GM21381 (cell line): ENCODE data around the gene BACE2.
"Not testable (repeated sequence)": the region's sequence is repeated elsewhere in the genome, so short reads cannot be mapped to it uniquely, and the experiment has no call there.

ENCODE experiments used
- ATAC-seq: cut with Tn5 transposase; IDR thresholded peaks from one replicate; pipeline ENCODE4 v1.9.1; 2021; ENCODE audit warnings: mild to moderate bottlenecking, moderate library complexity; ENCODE audit not compliant: unreplicated experiment

Gene BACE2

DNA sequence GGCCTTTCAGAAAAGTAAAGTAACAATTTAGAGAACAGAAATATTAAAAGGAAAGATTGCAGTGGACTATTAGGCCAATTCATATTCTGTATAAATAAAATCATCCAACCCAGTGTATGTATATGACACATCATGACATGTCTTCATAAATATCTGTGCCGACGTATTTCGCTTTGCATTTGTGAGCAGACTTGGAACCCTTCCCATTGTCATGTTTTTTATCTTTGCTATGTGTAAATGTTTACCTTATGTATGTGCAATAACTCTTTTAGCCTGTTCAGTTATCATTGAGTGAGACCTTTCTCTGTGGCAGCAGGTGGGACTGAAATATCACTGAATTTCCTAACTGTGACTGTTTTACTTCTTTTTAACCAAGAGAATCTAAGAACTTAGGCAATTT is 90.7 kb downstream of the BACE2 start:
- ATAC-seq, result no peak

DNA sequence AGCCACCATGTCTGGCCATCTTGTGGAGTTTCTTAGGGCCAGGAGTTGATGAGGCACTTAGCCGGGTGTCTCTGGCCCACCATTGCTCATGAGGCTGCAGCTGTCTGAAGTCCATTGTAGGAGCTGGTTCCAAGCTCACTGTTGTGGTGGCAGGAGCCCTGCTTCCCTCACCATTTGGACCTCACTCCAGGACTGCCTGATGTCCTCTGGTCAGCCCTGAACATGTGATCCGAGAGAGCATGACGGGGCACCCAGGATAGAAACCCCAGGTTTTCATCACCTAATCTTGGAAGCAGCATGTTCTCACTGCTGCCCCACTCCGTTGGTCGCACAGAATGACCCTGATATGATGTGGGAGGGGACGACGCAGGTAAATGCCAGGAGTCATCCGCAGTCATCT is 92.5 kb downstream of the BACE2 start:
- no peak for ATAC-seq

DNA sequence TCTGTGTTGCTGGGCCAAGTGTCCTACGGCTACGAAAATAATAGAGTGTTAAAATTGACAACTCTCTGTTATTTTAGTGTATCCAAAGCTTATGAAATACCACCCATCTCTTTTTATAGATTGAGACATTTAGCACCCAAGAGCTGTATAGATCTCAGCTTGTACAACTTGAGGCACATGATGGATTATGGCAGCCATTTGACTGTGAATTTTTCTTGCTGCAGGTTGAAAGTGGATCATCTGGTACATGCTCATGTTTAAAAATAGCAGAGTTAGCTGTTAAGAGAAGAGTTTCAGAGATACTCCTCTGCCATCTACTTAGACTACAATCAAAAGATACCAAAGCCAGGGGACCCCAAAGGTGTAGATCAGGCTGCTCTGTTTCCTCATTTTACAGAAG is 99.4 kb downstream of the BACE2 start:
- no peak for ATAC-seq

DNA sequence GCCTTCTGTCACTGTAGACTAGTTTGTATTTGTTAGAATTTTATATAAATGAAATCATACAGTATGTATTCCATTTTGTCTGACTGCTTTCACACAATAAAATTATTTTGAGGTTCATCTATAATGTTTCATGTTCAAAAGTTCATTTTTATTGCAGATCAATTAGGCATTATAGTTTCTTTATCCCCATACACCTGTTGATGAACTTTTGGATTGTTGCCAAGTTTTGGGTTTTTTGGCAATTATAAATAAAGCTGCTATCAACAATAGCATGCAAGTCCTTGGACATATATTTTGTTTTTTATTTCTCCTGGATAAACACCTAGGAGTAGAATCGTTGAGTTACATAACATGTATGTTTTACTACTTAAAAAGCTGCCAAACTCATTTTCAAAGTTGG is 101.6 kb downstream of the BACE2 start:
- ATAC-seq, result no peak

DNA sequence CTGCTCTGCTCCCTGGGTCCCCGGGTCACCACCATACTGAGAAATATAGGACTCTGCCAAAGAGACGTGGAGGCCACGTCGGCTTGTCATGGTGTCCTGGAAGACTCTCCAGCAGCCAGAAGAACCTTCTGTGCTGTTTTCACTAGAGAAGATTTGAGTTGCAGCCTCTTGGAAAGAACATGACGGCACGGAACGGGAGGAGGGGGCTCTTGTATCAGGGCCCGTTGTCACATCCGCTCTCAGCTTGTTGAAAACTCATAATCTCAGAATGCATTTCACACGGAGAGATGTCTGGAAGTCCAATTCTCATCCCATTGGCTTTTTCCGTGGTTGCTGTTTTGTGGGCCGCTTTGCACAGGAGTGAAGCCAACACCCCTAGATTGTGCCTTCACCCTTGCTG is 109.2 kb downstream of the BACE2 start:
- ATAC-seq, result no peak

DNA sequence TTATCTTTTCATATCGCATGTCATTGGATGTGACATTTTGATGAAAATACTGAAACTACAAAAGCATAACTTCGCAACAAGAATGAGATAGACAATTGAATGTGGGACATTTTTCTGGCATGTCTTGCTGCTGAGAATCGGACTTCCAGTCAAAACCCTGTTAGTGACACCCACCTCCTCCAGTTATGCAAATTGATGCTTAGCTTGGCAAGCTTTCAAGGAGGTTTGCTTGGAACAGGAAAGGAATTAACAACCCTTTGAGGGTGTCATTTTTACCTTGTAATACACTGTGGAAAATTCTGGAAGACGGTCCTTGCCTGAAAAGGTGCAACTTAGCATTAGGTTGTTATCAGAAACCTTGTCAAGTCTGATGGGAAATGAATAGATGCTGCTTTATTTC is 109.9 kb downstream of the BACE2 start:
- no peak for ATAC-seq

DNA sequence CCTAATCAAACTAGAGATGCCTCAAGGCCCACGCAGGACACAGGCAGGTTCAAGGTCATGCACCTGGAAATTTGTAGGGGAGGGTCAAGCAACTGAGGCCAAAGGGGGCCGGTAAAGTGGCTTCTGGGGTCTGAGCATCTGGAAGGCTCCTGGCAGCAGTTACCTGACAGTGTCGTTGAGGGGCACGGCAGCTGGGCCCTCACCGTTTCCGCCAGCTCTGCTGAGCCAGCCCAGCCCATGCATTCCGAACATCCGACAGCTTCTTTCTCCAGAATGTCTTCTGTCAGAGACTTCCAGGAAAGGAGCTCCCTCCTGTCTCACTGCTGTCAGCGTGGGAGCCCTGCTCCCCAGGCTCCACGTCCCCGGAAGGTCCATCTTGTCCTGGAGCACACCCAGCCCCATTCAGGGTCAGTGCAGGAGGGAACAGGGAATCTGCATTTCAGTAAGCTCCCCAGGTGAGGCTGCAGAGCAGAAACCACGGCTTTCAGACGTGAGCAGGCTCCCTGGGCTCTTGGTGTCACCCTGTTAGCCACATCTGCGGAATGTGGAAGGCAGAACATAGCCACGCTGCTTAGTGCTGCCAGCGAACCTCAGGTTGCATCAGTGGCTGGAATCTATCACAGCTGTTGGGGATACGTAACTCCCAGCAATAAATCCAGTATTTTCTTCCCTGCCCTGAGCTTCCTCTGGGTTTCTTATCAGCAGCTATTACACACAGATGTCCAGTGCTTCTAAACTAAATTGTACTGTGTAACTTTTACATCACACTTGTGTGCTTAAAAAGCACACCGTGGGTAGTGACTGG is 112.4 kb downstream of the BACE2 start:
- ATAC-seq, result no peak

DNA sequence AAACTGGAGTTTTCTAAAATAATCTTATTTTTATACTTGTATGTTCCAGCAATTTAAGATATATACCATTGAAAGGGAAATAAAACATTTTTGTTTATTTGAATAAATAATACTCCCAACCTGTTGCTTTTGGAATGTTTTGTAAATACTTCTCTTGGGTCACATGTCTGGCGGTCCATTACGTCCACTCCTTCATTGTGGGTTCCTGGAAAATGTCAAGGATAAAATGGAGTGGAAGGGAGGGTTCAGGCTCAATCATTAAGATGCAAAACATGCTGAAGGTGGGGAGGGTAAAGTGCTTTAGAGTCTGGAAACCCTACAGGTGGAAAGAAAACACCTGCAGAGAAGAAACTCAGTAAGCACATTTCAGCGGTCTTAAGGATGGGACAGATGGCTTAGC is 114.5 kb downstream of the BACE2 start:
- no peak for ATAC-seq

DNA sequence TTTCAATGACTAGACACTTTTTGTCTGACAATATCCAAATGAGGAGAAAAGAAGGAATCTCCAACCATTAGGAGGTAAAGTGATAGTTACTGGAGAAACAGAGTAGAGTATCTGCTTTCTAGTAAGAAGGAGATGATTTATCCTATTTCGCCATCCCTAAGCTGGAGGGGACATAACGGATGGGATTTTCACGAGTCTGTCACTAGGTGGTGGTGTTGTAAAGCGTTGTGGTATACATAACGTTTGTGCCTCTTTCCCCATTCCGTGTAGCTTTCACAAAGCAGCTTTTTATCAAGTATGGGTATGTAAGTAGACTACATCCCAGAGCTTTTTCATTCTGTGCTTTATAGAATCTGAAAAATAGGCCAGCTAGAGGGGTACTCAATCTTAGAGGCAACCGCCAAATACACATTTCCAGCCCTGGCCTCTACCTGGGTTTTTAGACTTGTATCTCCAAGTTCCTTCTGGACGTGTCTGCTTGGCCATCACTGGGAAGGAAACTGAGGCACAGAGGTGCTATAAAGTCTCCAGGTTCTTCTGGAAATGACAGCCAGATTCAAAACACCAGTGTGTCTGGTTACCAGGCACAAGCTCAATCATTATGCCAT is 115.4 kb downstream of the BACE2 start:
- ATAC-seq, result no peak

DNA sequence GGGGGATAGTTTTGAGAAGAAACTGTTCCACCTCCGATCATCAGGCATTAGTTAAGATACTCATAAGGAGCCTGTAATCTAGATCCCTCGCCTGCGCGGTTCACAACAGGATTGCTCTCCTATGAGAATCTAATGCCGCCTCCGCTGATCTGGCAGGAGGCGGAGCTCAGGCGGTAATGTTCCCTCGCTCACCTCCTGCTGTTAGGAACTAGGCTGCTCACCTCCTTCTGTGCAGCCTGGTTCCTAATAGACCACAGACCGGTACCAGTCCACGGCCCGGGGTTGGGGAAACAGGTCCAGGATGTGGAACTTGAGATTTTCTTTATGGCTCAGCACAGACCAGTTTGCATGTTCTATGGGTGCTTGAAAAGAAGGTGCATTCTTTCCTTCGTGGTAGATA is 121.5 kb downstream of the BACE2 start:
- ATAC-seq, result no peak

DNA sequence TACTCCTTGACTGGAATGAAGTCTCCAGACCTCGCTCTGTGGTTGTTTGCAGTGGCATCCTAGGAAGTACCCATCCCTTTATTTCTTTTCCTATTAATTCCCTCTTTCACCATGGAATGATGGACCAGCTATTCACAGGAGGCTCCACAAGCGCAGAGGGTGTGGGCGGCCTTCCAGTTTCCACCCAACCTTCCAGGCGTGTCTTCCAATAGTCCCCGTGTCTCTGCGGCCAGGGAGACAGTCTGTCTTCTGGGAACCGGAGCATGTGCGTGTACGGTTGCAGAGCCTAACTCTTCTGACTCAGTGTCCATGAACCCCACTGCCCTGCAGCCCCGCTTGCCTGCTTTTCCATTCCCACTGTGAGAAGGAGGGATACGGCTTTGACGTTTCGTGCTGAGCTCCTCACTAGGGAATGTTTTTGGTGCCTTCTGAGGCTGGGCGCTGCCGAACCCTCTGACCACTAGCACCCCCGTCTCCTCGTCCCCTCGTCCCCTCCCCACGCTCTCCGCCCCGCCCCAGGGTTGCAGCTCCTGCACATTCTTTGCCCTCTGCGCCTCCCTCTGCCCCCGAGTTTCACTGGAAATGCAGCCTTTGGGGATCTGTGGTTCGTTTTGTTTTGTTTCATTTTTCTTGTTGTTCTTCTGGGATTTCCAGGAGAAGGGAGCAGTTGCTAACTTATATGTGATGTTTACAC is 122.3 kb downstream of the BACE2 start:
- no peak for ATAC-seq

DNA sequence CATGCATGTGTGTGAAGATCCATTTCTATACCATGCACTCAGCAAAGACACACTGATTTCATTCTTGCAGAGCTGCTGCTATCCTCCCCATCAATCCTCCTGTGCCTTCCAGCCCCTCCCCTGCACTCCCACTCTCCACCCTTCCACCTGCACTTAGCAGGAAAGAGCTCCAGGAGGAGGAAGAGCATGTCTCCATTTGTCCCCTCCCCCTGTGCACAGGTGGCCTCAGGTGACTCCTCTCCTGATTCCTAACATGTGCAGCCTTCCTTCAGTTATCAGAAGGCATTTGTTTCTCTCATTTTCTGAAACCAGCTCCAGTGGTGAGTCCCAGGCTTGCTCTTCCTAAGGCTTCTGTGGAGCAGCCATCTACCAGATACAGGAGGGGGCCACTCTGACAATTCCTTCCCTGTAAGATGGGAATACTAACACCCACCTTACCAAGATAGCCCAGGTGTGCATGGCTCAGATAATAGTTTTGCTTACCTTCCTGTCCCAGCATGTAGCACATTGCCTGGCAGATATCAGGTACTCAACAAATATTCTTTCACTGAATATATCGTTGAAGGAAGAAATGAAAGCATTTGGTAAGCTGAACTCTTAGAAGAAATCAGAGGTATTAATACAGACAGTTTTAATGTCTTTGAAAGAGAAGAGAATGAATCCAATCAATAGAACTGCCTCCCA is 126.7 kb downstream of the BACE2 start:
- ATAC-seq, result no peak

DNA sequence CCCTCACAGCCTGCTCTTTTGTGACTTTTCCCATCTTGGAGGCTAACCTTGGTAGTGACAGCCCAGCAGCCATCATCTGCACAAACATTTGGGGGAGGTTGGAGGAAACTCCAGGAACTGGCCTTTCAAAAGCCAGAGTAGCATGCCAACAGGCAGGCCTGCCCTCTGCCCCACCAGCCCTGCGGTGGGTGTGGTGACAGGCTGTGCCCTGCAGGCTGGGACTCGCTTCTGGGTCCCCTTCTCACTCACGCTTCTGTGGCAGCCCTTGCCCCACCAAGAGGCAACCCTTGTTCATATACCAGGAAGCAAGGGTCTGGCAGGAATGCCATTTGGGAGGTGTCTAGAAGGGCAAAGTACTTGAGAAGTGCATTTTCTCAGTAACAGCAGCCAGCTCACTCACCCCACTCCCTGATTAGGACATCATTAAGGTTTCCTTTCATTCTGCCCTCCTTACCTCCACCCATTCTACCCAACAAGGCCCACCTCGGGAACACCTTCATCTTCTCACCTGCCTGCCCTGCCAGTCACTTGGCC is 127.8 kb downstream of the BACE2 start:
- no peak for ATAC-seq

DNA sequence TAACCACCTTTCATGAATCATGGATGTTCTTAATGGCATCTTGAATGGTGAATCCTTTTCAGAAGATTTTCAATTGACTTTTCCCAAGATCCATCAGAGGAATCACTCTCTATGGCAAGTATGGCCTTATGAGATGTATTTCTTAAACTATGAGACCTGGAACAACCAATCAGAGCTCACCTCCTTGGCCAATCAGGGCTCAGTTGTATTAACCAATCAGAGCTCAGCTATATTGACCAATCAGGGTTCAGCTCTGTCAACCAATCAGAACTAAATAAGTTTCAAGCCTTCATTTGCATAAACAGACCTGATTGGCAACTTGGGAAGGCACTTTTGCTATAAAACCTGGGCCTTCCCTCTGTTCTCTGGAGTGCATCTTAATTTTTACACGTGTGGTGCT is 135.0 kb downstream of the BACE2 start:
- ATAC-seq, result no peak

DNA sequence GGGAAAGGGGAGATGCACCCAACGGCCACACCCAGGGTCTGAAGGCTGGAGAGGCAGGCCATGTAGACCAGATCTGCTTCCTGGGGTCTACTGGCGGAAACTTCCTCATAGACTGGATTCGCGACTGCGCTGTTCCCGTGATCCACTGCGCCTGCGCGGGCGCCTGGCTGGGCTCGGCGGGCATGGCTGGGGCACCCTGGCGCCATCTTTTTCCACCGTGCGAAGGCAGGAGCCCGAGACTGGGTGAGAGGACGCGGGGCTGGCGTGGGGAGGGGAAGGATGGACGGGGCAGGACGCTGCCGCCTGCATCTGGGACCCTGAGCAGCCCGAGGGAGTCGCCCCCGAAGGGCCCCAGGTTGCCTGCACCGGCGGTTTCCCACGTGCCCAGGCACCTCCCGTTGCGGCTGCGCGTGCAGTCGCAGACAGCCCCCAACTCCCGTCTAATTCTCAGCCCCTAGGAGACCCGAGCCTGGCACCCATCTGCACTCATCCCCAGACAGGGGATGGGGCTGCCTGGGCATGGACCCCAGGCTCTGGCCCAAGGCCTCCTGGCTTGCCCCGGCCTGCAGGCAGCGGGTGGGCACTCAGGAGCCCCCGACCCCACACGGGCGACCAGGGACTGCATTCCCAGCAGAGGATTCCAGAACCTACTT is 136.2 kb downstream of the BACE2 start:
- ATAC-seq, result no peak

DNA sequence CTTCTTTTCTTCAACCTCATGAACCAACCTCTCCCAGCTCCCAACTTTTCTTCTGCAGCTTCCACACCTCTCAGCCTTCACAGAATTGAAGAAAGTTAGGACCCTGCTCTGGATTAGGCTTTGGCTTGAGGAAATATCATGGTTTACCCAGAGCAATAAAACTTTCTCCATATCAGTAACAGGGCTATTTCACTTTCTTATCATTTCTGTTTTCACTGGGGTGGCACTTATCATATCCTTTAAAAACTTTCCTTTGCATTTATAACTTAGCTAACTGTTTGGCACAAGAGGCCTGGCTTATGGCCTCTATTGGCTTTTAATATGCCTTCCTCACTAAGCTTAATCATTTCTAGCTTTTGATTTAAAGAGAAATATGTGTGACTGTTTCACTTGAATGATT is 139.3 kb downstream of the BACE2 start:
- ATAC-seq, result no peak

DNA sequence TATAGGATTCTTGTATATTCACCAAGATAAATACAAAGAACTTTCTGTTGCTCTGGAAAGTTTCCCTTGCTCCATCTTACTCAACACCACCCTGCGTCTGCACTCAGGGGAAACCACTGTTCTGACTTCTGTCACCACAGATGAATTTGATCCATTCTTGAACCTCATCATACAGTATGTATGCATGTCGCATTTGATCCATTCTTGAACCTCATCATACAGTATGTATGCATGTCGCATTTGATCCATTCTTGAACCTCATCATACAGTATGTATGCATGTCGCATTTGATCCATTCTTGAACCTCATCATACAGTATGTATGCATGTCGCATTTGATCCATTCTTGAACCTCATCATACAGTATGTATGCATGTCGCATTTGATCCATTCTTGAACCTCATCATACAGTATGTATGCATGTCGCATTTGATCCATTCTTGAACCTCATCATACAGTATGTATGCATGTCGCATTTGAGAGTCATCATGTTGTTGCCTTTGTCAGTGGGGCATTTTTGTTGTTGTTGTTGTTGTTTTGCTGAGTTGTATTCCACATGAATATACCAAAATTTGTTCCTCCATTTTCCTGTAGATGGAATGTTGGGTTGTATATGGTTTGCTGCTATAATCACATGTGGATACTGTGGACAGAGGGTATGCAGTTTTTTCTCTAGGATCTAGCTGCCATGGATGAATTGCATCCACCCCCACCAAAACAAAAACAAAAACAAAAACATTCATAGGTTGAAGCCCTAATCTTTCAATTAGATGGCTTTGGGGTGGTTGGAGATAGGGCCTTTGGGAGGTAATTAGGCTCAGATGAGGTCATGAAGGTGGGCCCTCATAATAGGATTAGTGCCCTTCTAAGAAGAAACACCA is 145.6 kb downstream of the BACE2 start:
- not testable (repeated sequence) for ATAC-seq

DNA sequence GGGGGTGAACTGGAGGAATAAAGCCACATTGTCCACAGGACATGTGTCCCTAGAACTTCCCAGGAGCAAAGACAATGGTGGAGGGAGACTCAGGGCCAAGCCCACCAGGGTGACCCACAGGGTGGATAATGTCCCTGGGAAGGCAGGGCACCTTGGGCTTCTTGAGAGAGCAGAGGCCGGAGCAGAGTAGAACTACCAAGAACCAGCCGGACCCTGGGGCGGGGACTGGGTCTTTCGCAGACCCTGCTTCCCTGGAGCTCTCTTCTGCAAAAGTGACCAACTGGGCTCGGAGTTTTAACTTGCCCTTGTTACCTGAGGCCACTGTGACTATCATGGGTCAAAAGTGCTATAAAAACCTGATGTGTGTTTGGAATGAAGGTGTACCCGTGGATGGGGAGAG is 147.8 kb downstream of the BACE2 start:
- no peak for ATAC-seq

DNA sequence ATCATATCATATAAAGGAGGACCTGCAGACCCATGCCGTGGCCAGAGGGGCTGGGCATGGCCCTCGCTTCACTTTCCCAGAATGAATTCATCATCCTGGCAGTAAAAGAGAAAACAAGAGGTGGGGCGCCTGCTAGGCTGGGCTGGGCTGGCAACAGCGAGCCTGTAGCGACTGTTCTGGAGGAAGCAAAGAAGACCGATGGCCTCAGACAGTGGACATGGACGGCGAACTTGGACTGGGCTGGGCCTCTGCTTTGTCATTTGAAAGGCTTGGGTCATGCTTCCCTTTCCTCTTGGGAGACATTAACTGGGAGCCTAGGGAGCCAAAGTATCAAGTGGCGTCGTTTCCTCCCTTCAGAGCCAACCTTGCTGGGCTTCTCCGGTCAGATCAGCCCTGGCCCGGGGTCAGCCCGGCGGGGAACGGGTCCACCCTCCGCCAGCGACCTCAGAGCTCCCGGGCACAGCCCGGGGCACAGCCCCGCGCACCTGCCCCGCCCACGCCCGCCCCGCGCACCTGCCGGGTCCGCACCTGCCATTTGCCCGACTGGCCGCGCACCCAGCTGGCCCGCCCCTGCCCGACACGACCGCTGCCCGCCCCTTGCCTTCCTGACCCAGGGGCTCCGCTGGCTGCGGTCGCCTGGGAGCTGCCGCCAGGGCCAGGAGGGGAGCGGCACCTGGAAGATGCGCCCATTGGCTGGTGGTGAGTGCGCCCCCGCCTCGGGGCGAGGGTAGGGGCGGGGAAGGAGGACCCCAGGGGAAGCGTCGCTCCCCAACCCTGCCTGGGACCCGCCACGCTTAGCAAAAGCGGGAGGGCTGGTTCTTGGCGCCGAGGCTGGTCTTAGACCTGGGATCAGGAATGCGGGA is 148.5 kb downstream of the BACE2 start, which contains the start of gene FAM3B:
TSS of gene FAM3B (plus strand) at position 602 of the 863 bp plus-strand sequence. CDS start at position 681, 79 bp downstream.
- ATAC-seq, result no peak
